SU-DHL-6 (cell line): Measurements from ENCODE around the gene POLE4.

ENCODE experiments used
- H2AFZ ChIP-seq: fragments of 200-600 bp; sonication (generic); 2 replicates; pipeline ENCODE4 v1.6.1; 2014; ENCODE audit warnings: low read depth, mild to moderate bottlenecking, moderate library complexity, mixed read lengths, antibody characterized with exemption, low read length; ENCODE audit not compliant: severe bottlenecking
- H3F3A ChIP-seq: fragments of 200-600 bp; shearing (Covaris generic); 2 replicates; pipeline ENCODE4 v1.6.0; 2016; ENCODE audit warnings: antibody characterized with exemption, mild to moderate bottlenecking; ENCODE audit not compliant: insufficient read depth
- H3K27ac ChIP-seq: fragments of 200-600 bp; sonication (generic); 2 replicates; pipeline ENCODE4 v1.5.1; 2016; ENCODE audit warnings: low read depth, mild to moderate bottlenecking, low read length, moderate library complexity, mixed read lengths
- H3K27me3 ChIP-seq: fragments of 200-600 bp; sonication (generic), shearing (Covaris generic); 2 replicates; pipeline ENCODE4 v1.6.0; 2014; ENCODE audit warnings: mild to moderate bottlenecking, low read length
- H3K36me3 ChIP-seq: fragments of 200-600 bp; sonication (generic); 2 replicates; pipeline ENCODE4 v1.6.1; 2014; ENCODE audit warnings: mild to moderate bottlenecking, low read length, mixed read lengths
- H3K4me2 ChIP-seq: fragments of 300-600, 200-600 bp; shearing (Covaris generic), sonication (generic); 2 replicates; pipeline ENCODE4 v1.6.0; 2014; ENCODE audit warnings: low read length, low read depth, mild to moderate bottlenecking; ENCODE audit not compliant: poor library complexity, severe bottlenecking
- H3K4me3 ChIP-seq: fragments of 200-600 bp; sonication (generic); 2 replicates; pipeline ENCODE4 v1.5.1; 2014; ENCODE audit warnings: antibody characterized with exemption, low read length, mild to moderate bottlenecking, mixed read lengths; ENCODE audit not compliant: insufficient read depth, poor library complexity, severe bottlenecking
- H3K79me2 ChIP-seq: fragments of 200-600 bp; sonication (generic); 2 replicates; pipeline ENCODE4 v1.6.1; 2014; ENCODE audit warnings: mild to moderate bottlenecking, low read length, moderate library complexity; ENCODE audit not compliant: insufficient read depth
- H3K9ac ChIP-seq: fragments of 200-600 bp; sonication (generic); 2 replicates; pipeline ENCODE4 v1.7.0; 2014; ENCODE audit warnings: mild to moderate bottlenecking, low read length
- H3K9me2 ChIP-seq: fragments of 200-600 bp; sonication (generic); replicated peaks from 2 replicates; pipeline ENCODE4 v1.6.1; 2014; ENCODE audit warnings: low read length; ENCODE audit not compliant: insufficient read depth
- H3K9me3 ChIP-seq: fragments of 200-600 bp; sonication (generic); 2 replicates; pipeline ENCODE4 v1.6.1; 2014; ENCODE audit warnings: low read length, mixed read lengths; ENCODE audit not compliant: insufficient read depth
- H4K20me1 ChIP-seq: fragments of 200-600 bp; sonication (generic); 2 replicates; pipeline ENCODE4 v1.6.1; 2014; ENCODE audit warnings: low read depth, mild to moderate bottlenecking, antibody characterized with exemption, low read length, moderate library complexity, mixed read lengths
- EZH2phosphoT487 ChIP-seq: fragments of 200-600 bp; sonication (generic), shearing (Covaris generic); conservative IDR thresholded peaks from 2 replicates; pipeline ENCODE4 v1.6.1; 2018; ENCODE audit warnings: mild to moderate bottlenecking, antibody characterized with exemption, low read length, moderate library complexity, mixed read lengths
- TF ChIP-seq, protein P1 (sequence below): fragments of 200-600 bp; sonication (generic); IDR thresholded peaks from one replicate; pipeline ENCODE4 v1.5.1; 2017; ENCODE audit warnings: antibody characterized with exemption, mild to moderate bottlenecking, low read length, moderate library complexity; ENCODE audit not compliant: insufficient read depth, poor library complexity, severe bottlenecking

The POLE4 gene

GRCh38 chr2:75003773-75004172 lies 45.3 kb downstream of the POLE4 start:
- Histone ChIP-seq H3K79me2 (no peaks in the 10 kb centered on the region), H3K9me2 (no peaks in the 10 kb centered on the region), H2AFZ (no peak overlapping the region), H3K9me3 (0 out of 2 replicates have a peak, but pooled peaks cover 3% of the 10 kb centered on the region), H3K36me3 (no peaks in the 10 kb centered on the region), H4K20me1 (no peaks in the 10 kb centered on the region), H3K4me2 (no peak overlapping the region), H3F3A (no peaks in the 10 kb centered on the region), H3K9ac (no peak overlapping the region), H3K4me3 (no peak overlapping the region), H3K27ac (no peak overlapping the region), H3K27me3 (no peaks in the 10 kb centered on the region)
- no peak for TF ChIP-seq EZH2phosphoT487
- TF ChIP-seq, protein P1, sequence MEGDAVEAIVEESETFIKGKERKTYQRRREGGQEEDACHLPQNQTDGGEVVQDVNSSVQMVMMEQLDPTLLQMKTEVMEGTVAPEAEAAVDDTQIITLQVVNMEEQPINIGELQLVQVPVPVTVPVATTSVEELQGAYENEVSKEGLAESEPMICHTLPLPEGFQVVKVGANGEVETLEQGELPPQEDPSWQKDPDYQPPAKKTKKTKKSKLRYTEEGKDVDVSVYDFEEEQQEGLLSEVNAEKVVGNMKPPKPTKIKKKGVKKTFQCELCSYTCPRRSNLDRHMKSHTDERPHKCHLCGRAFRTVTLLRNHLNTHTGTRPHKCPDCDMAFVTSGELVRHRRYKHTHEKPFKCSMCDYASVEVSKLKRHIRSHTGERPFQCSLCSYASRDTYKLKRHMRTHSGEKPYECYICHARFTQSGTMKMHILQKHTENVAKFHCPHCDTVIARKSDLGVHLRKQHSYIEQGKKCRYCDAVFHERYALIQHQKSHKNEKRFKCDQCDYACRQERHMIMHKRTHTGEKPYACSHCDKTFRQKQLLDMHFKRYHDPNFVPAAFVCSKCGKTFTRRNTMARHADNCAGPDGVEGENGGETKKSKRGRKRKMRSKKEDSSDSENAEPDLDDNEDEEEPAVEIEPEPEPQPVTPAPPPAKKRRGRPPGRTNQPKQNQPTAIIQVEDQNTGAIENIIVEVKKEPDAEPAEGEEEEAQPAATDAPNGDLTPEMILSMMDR, result no peak

DNA sequence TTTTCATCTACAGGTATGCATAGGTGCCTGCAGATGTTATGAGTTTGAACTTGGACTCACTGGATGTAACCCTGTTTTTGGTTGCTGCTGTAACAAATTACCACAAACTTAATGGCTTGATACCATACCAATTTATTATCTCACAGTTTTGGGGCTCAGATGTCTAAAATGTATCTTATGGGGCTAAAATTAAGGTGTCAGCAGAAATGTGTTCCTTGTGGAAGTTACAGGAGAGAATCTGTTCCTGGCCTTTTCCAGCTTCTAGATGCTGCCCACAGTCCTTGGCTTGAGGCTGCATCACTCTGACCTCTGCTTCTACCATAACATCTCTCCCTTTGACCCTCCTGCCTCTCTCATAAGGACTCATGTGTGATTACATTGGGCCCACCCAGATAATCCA lies 47.6 kb downstream of the POLE4 start:
- no peaks in the 10 kb centered on the region for H3K36me3 ChIP-seq

DNA sequence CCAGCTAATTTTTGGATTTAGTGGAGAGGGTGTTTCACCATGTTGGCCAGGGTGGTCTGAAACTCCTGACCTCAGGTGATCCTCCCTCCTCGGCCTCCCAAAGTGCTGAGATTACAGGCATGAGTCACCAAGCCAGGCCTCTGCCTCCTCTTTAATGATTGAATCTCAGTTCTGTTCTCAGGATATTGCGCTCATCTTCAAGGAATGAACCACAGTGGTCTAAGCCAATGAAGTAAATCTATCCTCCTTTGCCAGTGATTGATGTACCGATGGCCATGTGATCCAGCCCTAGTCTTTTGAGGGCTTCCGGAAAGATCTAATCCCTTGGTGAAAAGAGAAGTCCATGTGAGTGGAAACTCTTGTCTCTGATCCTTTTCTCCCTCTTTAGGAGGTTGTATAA lies 48.6 kb downstream of the POLE4 start:
- no peaks in the 10 kb centered on the region for H4K20me1 ChIP-seq
- H3K27ac ChIP-seq, result no peak overlapping the region
- H3K4me3 ChIP-seq, result no peak overlapping the region
- H3K9ac ChIP-seq, result no peak overlapping the region
- no peaks in the 10 kb centered on the region for H3F3A ChIP-seq
- no peaks in the 10 kb centered on the region for H3K9me2 ChIP-seq
- no peaks in the 10 kb centered on the region for H3K79me2 ChIP-seq
- no peaks in the 10 kb centered on the region for H3K27me3 ChIP-seq
- no peaks in the 10 kb centered on the region for H3K36me3 ChIP-seq
- H2AFZ ChIP-seq, result no peak overlapping the region
- TF ChIP-seq, protein P1, result no peak
- no peak for TF ChIP-seq EZH2phosphoT487
- H3K4me2 ChIP-seq, result no peak overlapping the region
- no peaks in the 10 kb centered on the region for H3K9me3 ChIP-seq

More for the DNA sequence above, 47.6 kb downstream of the POLE4 start:
- Histone ChIP-seq H3F3A (no peaks in the 10 kb centered on the region), H3K9me3 (no peaks in the 10 kb centered on the region), H3K27ac (no peak overlapping the region), H4K20me1 (no peaks in the 10 kb centered on the region), H3K9ac (no peak overlapping the region), H3K4me2 (no peak overlapping the region), H3K27me3 (no peaks in the 10 kb centered on the region), H3K4me3 (no peak overlapping the region), H3K9me2 (no peaks in the 10 kb centered on the region), H3K79me2 (no peaks in the 10 kb centered on the region), H2AFZ (no peak overlapping the region)
- no peak for TF ChIP-seq EZH2phosphoT487
- TF ChIP-seq, protein P1, result no peak
